PC-3 (cell line): ENCODE results near the gene GPC1. TPM values are rescaled to one million over a fixed set of nuclear protein-coding genes. Genes with fewer than 3 reads are reported as not detected.

ENCODE experiments used
- ATAC-seq: fragments of 200-7000 bp; cut with Tn5 transposase; 2 replicates; pipeline ENCODE4 v1.9.1; 2020; ENCODE audit warnings: mild to moderate bottlenecking, moderate library complexity
- BruUV-seq: library from RNA; stranded (reverse); fragments of 400-500 nt; replicated peaks from 2 replicates; lab custom pipeline; 2021; lab: Mats Ljungman, UMichigan
- CTCF ChIA-PET: fragments of 300-600 bp; sonication (Branson Sonifier 250); formaldehyde crosslinking; loops from one replicate; lab custom pipeline; 2022; ENCODE audit warnings: antibody characterized with exemption; lab: Charles Lee
- POLR2A ChIA-PET: fragments of 300-600 bp; sonication (Branson Sonifier 250); formaldehyde crosslinking; loops from one replicate; lab custom pipeline; 2022; ENCODE audit warnings: antibody characterized with exemption; ENCODE audit not compliant: unreplicated experiment; lab: Charles Lee
- DNase-seq: peaks from one replicate; pipeline ENCODE4 v3.0.0-alpha.2; 2015
- H2AFZ ChIP-seq: fragments of 300-600 bp; sonication (generic); 2 replicates; pipeline ENCODE4 v1.6.0; 2016; ENCODE audit warnings: antibody characterized with exemption, low read length
- H3F3A ChIP-seq: fragments of 300-600 bp; sonication (generic); one replicate; pipeline ENCODE4 v1.6.0; 2017; ENCODE audit warnings: antibody characterized with exemption, low read length, control low read depth, mild to moderate bottlenecking; ENCODE audit not compliant: unreplicated experiment
- H3K27ac ChIP-seq: fragments of 300-600 bp; sonication (generic); 2 replicates; pipeline ENCODE4 v1.5.1; 2016; ENCODE audit warnings: mild to moderate bottlenecking, low read length
- H3K27me3 ChIP-seq: fragments of 300-600 bp; sonication (generic); 2 replicates; pipeline ENCODE4 v1.6.1; 2016; ENCODE audit warnings: low read length, mixed read lengths
- H3K36me3 ChIP-seq: fragments of 300-600 bp; sonication (generic); 2 replicates; pipeline ENCODE4 v1.6.1; 2016; ENCODE audit warnings: low read depth, mixed run types, low read length, mixed read lengths
- H3K4me1 ChIP-seq: fragments of 300-600 bp; sonication (generic); 2 replicates; pipeline ENCODE4 v1.5.1; 2016; ENCODE audit warnings: low read length; ENCODE audit not compliant: insufficient read depth
- H3K4me2 ChIP-seq: fragments of 300-600 bp; sonication (generic); 2 replicates; pipeline ENCODE4 v1.6.0; 2016; ENCODE audit warnings: low read length
- H3K4me3 ChIP-seq: fragments of 300-600 bp; sonication (generic); 2 replicates; pipeline ENCODE4 v1.5.1; 2016; ENCODE audit warnings: mild to moderate bottlenecking, low read length, mixed read lengths
- H3K79me2 ChIP-seq: fragments of 300-600 bp; sonication (generic); 2 replicates; pipeline ENCODE4 v1.6.1; 2017; ENCODE audit warnings: low read length, mixed read lengths
- H3K9ac ChIP-seq: fragments of 300-600 bp; sonication (generic); 2 replicates; pipeline ENCODE4 v1.6.0; 2016; ENCODE audit warnings: mild to moderate bottlenecking, low read length
- H3K9me2 ChIP-seq: fragments of 300-600 bp; sonication (generic); replicated peaks from 2 replicates; pipeline ENCODE4 v1.6.1; 2016; ENCODE audit warnings: mixed run types, low read length, mixed read lengths
- H3K9me3 ChIP-seq: fragments of 300-600 bp; sonication (generic); 2 replicates; pipeline ENCODE4 v1.6.1; 2016; ENCODE audit warnings: low read length, mixed read lengths
- H4K20me1 ChIP-seq: fragments of 300-600 bp; sonication (generic); 2 replicates; pipeline ENCODE4 v1.6.1; 2016; ENCODE audit warnings: low read length, mixed read lengths
- EZH2 ChIP-seq: fragments of 300-600 bp; sonication (generic); IDR thresholded peaks from one replicate; pipeline ENCODE4 v1.6.1; 2017; ENCODE audit warnings: antibody characterized with exemption, mild to moderate bottlenecking, low read length; ENCODE audit not compliant: unreplicated experiment
- EZH2phosphoT487 ChIP-seq: fragments of 300-600 bp; sonication (generic); IDR thresholded peaks from 2 replicates; pipeline ENCODE4 v1.6.1; 2018; ENCODE audit warnings: mild to moderate bottlenecking, antibody characterized with exemption, low read length, borderline replicate concordance
- intact Hi-C: fragments of 100-400 bp; cut with micrococcal nuclease; formaldehyde crosslinking; loops from 2 replicates; pipeline ENCODE4 v1.9.0; 2023
- total RNA-seq: library from RNA; depleted of rRNA; stranded (reverse); fragments of >200 nt; gene quantifications from 2 replicates; pipeline ENCODE4 v1.2.3, GENCODE V29; 2014
- TF ChIP-seq, protein P1 (sequence below): fragments of 300-600 bp; sonication (generic); conservative IDR thresholded peaks from 2 replicates; pipeline ENCODE4 v1.5.1; 2017; ENCODE audit warnings: antibody characterized with exemption, low read depth, mild to moderate bottlenecking, low read length

The GPC1 gene
- total RNA-seq, 1 experiment from 2014 or later, result 37.1 TPM

GRCh38 chr2:240457223-240458043 lies 22.0 kb downstream of the GPC1 start:
- Histone ChIP-seq H3F3A (no peaks in the 10 kb centered on the region), H3K9me2 (no peaks in the 10 kb centered on the region), H3K27me3 (no peaks in the 10 kb centered on the region), H3K79me2 (no peaks in the 10 kb centered on the region), H3K36me3 (no peaks in the 10 kb centered on the region), H3K9me3 (no peaks in the 10 kb centered on the region), H3K27ac (no peak overlapping the region), H3K4me2 (no peak overlapping the region), H3K4me1 (no peaks in the 10 kb centered on the region), H2AFZ (no peak overlapping the region), H3K9ac (no peak overlapping the region), H4K20me1 (no peaks in the 10 kb centered on the region), H3K4me3 (no peak overlapping the region)
- no TSS peak for BruUV-seq
- TF ChIP-seq, protein P1, sequence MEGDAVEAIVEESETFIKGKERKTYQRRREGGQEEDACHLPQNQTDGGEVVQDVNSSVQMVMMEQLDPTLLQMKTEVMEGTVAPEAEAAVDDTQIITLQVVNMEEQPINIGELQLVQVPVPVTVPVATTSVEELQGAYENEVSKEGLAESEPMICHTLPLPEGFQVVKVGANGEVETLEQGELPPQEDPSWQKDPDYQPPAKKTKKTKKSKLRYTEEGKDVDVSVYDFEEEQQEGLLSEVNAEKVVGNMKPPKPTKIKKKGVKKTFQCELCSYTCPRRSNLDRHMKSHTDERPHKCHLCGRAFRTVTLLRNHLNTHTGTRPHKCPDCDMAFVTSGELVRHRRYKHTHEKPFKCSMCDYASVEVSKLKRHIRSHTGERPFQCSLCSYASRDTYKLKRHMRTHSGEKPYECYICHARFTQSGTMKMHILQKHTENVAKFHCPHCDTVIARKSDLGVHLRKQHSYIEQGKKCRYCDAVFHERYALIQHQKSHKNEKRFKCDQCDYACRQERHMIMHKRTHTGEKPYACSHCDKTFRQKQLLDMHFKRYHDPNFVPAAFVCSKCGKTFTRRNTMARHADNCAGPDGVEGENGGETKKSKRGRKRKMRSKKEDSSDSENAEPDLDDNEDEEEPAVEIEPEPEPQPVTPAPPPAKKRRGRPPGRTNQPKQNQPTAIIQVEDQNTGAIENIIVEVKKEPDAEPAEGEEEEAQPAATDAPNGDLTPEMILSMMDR, result no peak
- no peak for TF ChIP-seq EZH2
- no peak for TF ChIP-seq EZH2phosphoT487
- POLR2A ChIA-PET, result interaction anchor here (0.7 kb wide), 1 partner anchor 18 kb away, joined by 3 read pairs; no protein-coding TSS in a partner anchor
- CTCF ChIA-PET, result no interaction called here
- DNase-seq (no peak), ATAC-seq (no peak)
- intact Hi-C loops, result no loop called here

DNA sequence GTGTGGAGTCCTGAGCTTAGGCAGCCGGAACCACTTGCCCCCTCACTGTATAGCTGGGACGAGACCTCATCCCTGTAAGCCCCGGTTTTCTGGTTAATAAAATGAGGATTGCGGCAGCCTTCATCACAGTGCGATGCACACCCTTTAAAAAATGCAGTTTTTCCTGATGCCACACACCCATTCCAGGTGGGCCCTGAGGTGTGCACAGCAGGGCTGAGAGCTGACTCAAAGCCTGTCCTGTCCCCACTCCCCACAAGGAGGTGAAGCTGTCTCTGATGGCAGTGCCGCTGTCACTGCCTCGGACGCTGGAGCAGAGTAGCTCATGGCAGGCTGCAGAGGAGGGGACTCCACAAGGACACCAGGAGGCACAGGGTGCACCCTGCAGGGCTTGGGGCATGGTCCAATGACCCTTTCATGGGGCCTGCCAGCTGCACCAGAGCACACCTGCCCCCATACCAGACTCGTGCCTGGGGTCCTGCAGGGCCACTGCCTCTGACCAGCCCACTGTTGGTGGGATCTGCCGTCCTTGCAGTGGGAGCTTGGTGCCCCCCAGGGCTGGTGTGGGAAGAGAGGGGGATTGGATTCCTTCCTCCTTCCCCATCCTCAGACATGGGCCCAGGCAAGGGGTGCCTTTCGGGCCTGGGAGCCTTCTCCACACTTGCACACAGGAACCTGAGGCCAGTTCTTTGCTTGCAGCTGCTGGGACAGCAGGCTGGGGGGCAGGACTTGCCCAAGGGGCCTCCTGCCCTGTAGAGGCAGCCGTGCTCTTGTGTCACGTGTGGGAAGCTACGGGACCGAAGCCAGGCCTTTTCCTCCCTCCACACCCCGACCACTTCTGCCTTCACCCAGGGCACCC lies 22.8 kb downstream of the GPC1 start:
- intact Hi-C loops, result no loop called here
- Histone ChIP-seq H3K9ac (no peak overlapping the region), H3K36me3 (no peaks in the 10 kb centered on the region), H3K4me2 (no peak overlapping the region), H3F3A (no peaks in the 10 kb centered on the region), H3K9me3 (no peaks in the 10 kb centered on the region), H3K79me2 (no peaks in the 10 kb centered on the region), H3K4me3 (no peak overlapping the region), H3K27ac (no peak overlapping the region), H4K20me1 (no peaks in the 10 kb centered on the region), H3K4me1 (no peaks in the 10 kb centered on the region), H3K27me3 (no peaks in the 10 kb centered on the region), H2AFZ (no peak overlapping the region), H3K9me2 (no peaks in the 10 kb centered on the region)
- CTCF ChIA-PET, result no interaction called here
- TF ChIP-seq EZH2phosphoT487, result no peak
- no peak for TF ChIP-seq EZH2
- TF ChIP-seq, protein P1, result no peak
- POLR2A ChIA-PET, result no interaction called here
- ATAC-seq (no peak), DNase-seq (no peak)
- no TSS peak for BruUV-seq
